Activated CD4-positive, alpha-beta T cell treated with anti-CD3 and anti-CD28 coated beads, Interleukin-2, amount 50 U/mL, for 48 hours (primary cell): ENCODE results near the gene LRMDA.
"Not testable (repeated sequence)": the region's sequence is repeated elsewhere in the genome, so short reads cannot be mapped to it uniquely, and the experiment has no call there.

Source experiments
- DNase-seq, 2 experiments: peaks; one replicate each; pipeline ENCODE4 v3.0.0-alpha.2; 2020

The LRMDA gene

GRCh38 chr10:76115471-76116155 is 684.2 kb downstream of the LRMDA start:
- DNase-seq: no peak

- DNase-seq: no peak
Observed at GRCh38 chr10:76116523-76116922, 685.1 kb downstream of the LRMDA start.

- DNase-seq: no peak
Observed at GRCh38 chr10:76117949-76118348, 686.5 kb downstream of the LRMDA start.

GRCh38 chr10:76119036-76119435 is 687.6 kb downstream of the LRMDA start:
- DNase-seq: no peak

GRCh38 chr10:76119515-76119914 is 688.1 kb downstream of the LRMDA start:
- no peak for DNase-seq

GRCh38 chr10:76122056-76122455 is 690.6 kb downstream of the LRMDA start:
- DNase-seq: no peak

GRCh38 chr10:76124280-76124679 is 692.9 kb downstream of the LRMDA start:
- DNase-seq: no peak

- DNase-seq: no peak
Observed at GRCh38 chr10:76125900-76126299, 694.5 kb downstream of the LRMDA start.

- no peak for DNase-seq
Observed at GRCh38 chr10:76126607-76127527, 695.4 kb downstream of the LRMDA start.

GRCh38 chr10:76127984-76128589 is 696.7 kb downstream of the LRMDA start:
- no peak for DNase-seq

GRCh38 chr10:76129213-76129612 is 697.8 kb downstream of the LRMDA start:
- no peak for DNase-seq

- no peak for DNase-seq
Observed at GRCh38 chr10:76130892-76131291, 699.5 kb downstream of the LRMDA start.

- DNase-seq: no peak
Observed at GRCh38 chr10:76133597-76134255, 702.3 kb downstream of the LRMDA start.

GRCh38 chr10:76136961-76137360 is 705.5 kb downstream of the LRMDA start:
- no peak for DNase-seq

- no peak for DNase-seq
Observed at GRCh38 chr10:76138286-76138685, 706.9 kb downstream of the LRMDA start.

- no peak for DNase-seq
Observed at GRCh38 chr10:76138906-76139305, 707.5 kb downstream of the LRMDA start.

GRCh38 chr10:76139431-76139830 is 708.0 kb downstream of the LRMDA start:
- no peak for DNase-seq

GRCh38 chr10:76141376-76141775 is 710.0 kb downstream of the LRMDA start:
- DNase-seq: no peak

GRCh38 chr10:76148217-76148616 is 716.8 kb downstream of the LRMDA start:
- not testable (repeated sequence) for DNase-seq

GRCh38 chr10:76149182-76149581 is 717.8 kb downstream of the LRMDA start:
- DNase-seq: no peak

GRCh38 chr10:76149602-76150138 is 718.2 kb downstream of the LRMDA start:
- DNase-seq: no peak

GRCh38 chr10:76150139-76150875 is 718.9 kb downstream of the LRMDA start:
- no peak for DNase-seq
